SU-DHL-6 (cell line): ENCODE results near the gene PLPPR2.

Source experiments
- EZH2phosphoT487 ChIP-seq: fragments of 200-600 bp; sonication (generic), shearing (Covaris generic); conservative IDR thresholded peaks from 2 replicates; pipeline ENCODE4 v1.6.1; 2018; ENCODE audit warnings: mild to moderate bottlenecking, antibody characterized with exemption, low read length, moderate library complexity, mixed read lengths
- TF ChIP-seq, protein P1 (sequence below): fragments of 200-600 bp; sonication (generic); IDR thresholded peaks from one replicate; pipeline ENCODE4 v1.5.1; 2017; ENCODE audit warnings: antibody characterized with exemption, mild to moderate bottlenecking, low read length, moderate library complexity; ENCODE audit not compliant: insufficient read depth, poor library complexity, severe bottlenecking

GRCh38 chr19:11404588-11405222 lies 49.5 kb downstream of the PLPPR2 start:
- TF ChIP-seq EZH2phosphoT487: no peak
- TF ChIP-seq, protein P1, sequence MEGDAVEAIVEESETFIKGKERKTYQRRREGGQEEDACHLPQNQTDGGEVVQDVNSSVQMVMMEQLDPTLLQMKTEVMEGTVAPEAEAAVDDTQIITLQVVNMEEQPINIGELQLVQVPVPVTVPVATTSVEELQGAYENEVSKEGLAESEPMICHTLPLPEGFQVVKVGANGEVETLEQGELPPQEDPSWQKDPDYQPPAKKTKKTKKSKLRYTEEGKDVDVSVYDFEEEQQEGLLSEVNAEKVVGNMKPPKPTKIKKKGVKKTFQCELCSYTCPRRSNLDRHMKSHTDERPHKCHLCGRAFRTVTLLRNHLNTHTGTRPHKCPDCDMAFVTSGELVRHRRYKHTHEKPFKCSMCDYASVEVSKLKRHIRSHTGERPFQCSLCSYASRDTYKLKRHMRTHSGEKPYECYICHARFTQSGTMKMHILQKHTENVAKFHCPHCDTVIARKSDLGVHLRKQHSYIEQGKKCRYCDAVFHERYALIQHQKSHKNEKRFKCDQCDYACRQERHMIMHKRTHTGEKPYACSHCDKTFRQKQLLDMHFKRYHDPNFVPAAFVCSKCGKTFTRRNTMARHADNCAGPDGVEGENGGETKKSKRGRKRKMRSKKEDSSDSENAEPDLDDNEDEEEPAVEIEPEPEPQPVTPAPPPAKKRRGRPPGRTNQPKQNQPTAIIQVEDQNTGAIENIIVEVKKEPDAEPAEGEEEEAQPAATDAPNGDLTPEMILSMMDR: no peak
